Esophagus (tissue), 2 donors: ENCODE measurements around the gene TMCO6. TPM values are rescaled to one million over a fixed set of nuclear protein-coding genes. Genes with fewer than 3 reads are reported as not detected.
"Not testable (repeated sequence)": the region's sequence is repeated elsewhere in the genome, so short reads cannot be mapped to it uniquely, and the experiment has no call there.

Experiments used
- H3K27ac ChIP-seq, 2 donors: one replicate each; pipeline ENCODE4 v1.5.1; 2013; ENCODE audit warnings: low read depth in 2 of 2, mild to moderate bottlenecking in 2 of 2, inconsistent platforms in 1 of 2, low read length in 1 of 2, moderate library complexity in 1 of 2
- H3K27me3 ChIP-seq, 2 donors: one replicate each; pipeline ENCODE4 v1.6.1; 2013; ENCODE audit warnings: low read length in 2 of 2, control low read depth in 1 of 2, mild to moderate bottlenecking in 1 of 2; ENCODE audit not compliant: insufficient read depth in 2 of 2, control insufficient read depth in 1 of 2
- H3K36me3 ChIP-seq, 2 donors: one replicate each; pipeline ENCODE4 v1.6.1; 2013; ENCODE audit warnings: low read length in 1 of 2; ENCODE audit not compliant: control insufficient read depth in 2 of 2, insufficient read depth in 2 of 2
- H3K4me1 ChIP-seq, 2 donors: one replicate each; pipeline ENCODE4 v1.6.1; 2013; ENCODE audit warnings: low read length in 1 of 2; ENCODE audit not compliant: control insufficient read depth in 2 of 2, insufficient read depth in 2 of 2
- H3K4me3 ChIP-seq, 2 donors: one replicate each; pipeline ENCODE4 v1.5.1; 2013; ENCODE audit warnings: low read length in 2 of 2, mild to moderate bottlenecking in 2 of 2, low read depth in 1 of 2, moderate library complexity in 1 of 2
- H3K9me3 ChIP-seq, 2 donors: one replicate each; pipeline ENCODE4 v1.6.1; 2013; ENCODE audit warnings: mild to moderate bottlenecking in 2 of 2, low read depth in 1 of 2, low read length in 1 of 2, moderate library complexity in 1 of 2; ENCODE audit not compliant: control insufficient read depth in 2 of 2, insufficient read depth in 1 of 2
- WGBS, 2 donors: extraction: QIAGEN DNeasy Blood & Tissue Kit; methylation state at CpG; one replicate each; pipeline ENCODE4 v1.1.7; 2013; 5-methylcytosine and 5-hydroxymethylcytosine counted together
- polyA plus RNA-seq, 2 donors: library from polyadenylated mRNA; stranded (reverse); fragments of 200-250 nt; gene quantifications; one replicate each; pipeline ENCODE4 v1.2.3, GENCODE V29; 2013
- donor health status: healthy with polysubstance abuse.
- donor health status: Bipolar disorder and iron deficiency.

TMCO6 gene
- polyA plus RNA-seq, 2 donors: 15.7 to 16.7 TPM

GRCh38 chr5:140624886-140625285 is 14.4 kb upstream of the TMCO6 start:
- H3K27me3 ChIP-seq, H3K4me3 ChIP-seq, H3K36me3 ChIP-seq, H3K4me1 ChIP-seq, H3K9me3 ChIP-seq, H3K27ac ChIP-seq: not testable (repeated sequence)
- 84 to 87% methylated on average over 10 of the region's 10 CpGs for WGBS, 2 donors

GRCh38 chr5:140627972-140628371 is 11.3 kb upstream of the TMCO6 start:
- 87 to 93% methylated on average over 6 of the region's 6 CpGs for WGBS, 2 donors
- H3K4me1 ChIP-seq: peaks cover 3 to 11% of the 10 kb centered on the region in 2 donors
- no peak overlapping the region for H3K4me3 ChIP-seq
- no peaks in the 10 kb centered on the region for H3K27me3 ChIP-seq
- no peaks in the 10 kb centered on the region for H3K9me3 ChIP-seq
- no peak overlapping the region for H3K27ac ChIP-seq
- no peaks in the 10 kb centered on the region for H3K36me3 ChIP-seq

- H3K4me1 ChIP-seq: peaks cover 3 to 14% of the 10 kb centered on the region in 2 donors
- H3K27ac ChIP-seq: no peak overlapping the region
- H3K36me3 ChIP-seq: no peaks in the 10 kb centered on the region
- no peak overlapping the region for H3K4me3 ChIP-seq
- no peaks in the 10 kb centered on the region for H3K27me3 ChIP-seq
- 45 to 55% methylated on average over 1 of the region's 1 CpG for WGBS, 2 donors
- H3K9me3 ChIP-seq: no peaks in the 10 kb centered on the region
These were observed 10.5 kb upstream of the TMCO6 start for GRCh38 chr5:140628711-140629110.

- no peaks in the 10 kb centered on the region for H3K36me3 ChIP-seq
- H3K4me3 ChIP-seq: no peak overlapping the region
- H3K27ac ChIP-seq: no peak overlapping the region
These were observed 8.8 kb upstream of the TMCO6 start for GRCh38 chr5:140630292-140631035.

GRCh38 chr5:140631036-140631417 is 8.2 kb upstream of the TMCO6 start:
- H3K9me3 ChIP-seq: no peaks in the 10 kb centered on the region
- H3K4me3 ChIP-seq: no peak overlapping the region
- no peaks in the 10 kb centered on the region for H3K27me3 ChIP-seq
- no peaks in the 10 kb centered on the region for H3K36me3 ChIP-seq
- no peak overlapping the region for H3K27ac ChIP-seq
- WGBS, 2 donors: 91 to 93% methylated on average over 4 of the region's 4 CpGs
- H3K4me1 ChIP-seq: peaks cover 3 to 14% of the 10 kb centered on the region in 2 donors

More at GRCh38 chr5:140630292-140631035, 8.8 kb upstream of the TMCO6 start:
- Histone ChIP-seq H3K4me1 (peaks cover 3 to 14% of the 10 kb centered on the region in 2 donors), H3K9me3 (no peaks in the 10 kb centered on the region), H3K27me3 (no peaks in the 10 kb centered on the region)
- WGBS, 2 donors: 50 to 67% methylated on average over 2 of the region's 2 CpGs

GRCh38 chr5:140631831-140632365 is 7.4 kb upstream of the TMCO6 start:
- Histone ChIP-seq H3K4me3 (peak overlapping the region; percentile 51 to 59), H3K4me1 (peaks cover 3 to 14% of the 10 kb centered on the region in 2 donors), H3K27me3 (no peaks in the 10 kb centered on the region), H3K36me3 (no peaks in the 10 kb centered on the region), H3K27ac (peak overlapping the region; percentile 61 to 82), H3K9me3 (no peaks in the 10 kb centered on the region)
- 5 to 10% methylated on average over 36 of the region's 36 CpGs for WGBS, 2 donors

GRCh38 chr5:140632366-140633020 is 6.8 kb upstream of the TMCO6 start:
- Histone ChIP-seq H3K4me1 (peaks cover 3 to 14% of the 10 kb centered on the region in 2 donors), H3K27ac (peak overlapping the region; percentile 61 to 82), H3K27me3 (no peaks in the 10 kb centered on the region), H3K4me3 (peak overlapping the region; percentile 51 to 59), H3K36me3 (no peaks in the 10 kb centered on the region), H3K9me3 (no peaks in the 10 kb centered on the region)
- WGBS, 2 donors: 0 to 1% methylated on average over 51 of the region's 51 CpGs

GRCh38 chr5:140633021-140633471 is 6.2 kb upstream of the TMCO6 start, which contains the start of gene CD14:
CD14 (minus strand) TSS chr5:140633175; CDS start chr5:140633071, 104 bp downstream.
- H3K36me3 ChIP-seq: no peaks in the 10 kb centered on the region
- peaks cover 3 to 14% of the 10 kb centered on the region in 2 donors for H3K4me1 ChIP-seq
- H3K27me3 ChIP-seq: no peaks in the 10 kb centered on the region
- peak within 1 kb of the TSS; percentile 51 to 59 for H3K4me3 ChIP-seq
- H3K27ac ChIP-seq: peak within 1 kb of the TSS; percentile 61 to 82
- WGBS, 2 donors: 3 to 10% methylated on average over 16 of the region's 16 CpGs
- no peaks in the 10 kb centered on the region for H3K9me3 ChIP-seq

GRCh38 chr5:140633501-140633900 is 5.8 kb upstream of the TMCO6 start:
- Histone ChIP-seq H3K9me3 (no peaks in the 10 kb centered on the region), H3K27ac (peak overlapping the region in 1 of 2 donors; percentile 82), H3K4me3 (no peak overlapping the region), H3K36me3 (no peaks in the 10 kb centered on the region), H3K4me1 (peaks cover 3 to 14% of the 10 kb centered on the region in 2 donors), H3K27me3 (no peaks in the 10 kb centered on the region)
- 88 to 90% methylated on average over 2 of the region's 2 CpGs for WGBS, 2 donors
